Superior temporal gyrus (tissue), 1 donor: ENCODE data around the gene ZNF557.
"Not testable (repeated sequence)": the region's sequence is repeated elsewhere in the genome, so short reads cannot be mapped to it uniquely, and the experiment has no call there.

Experiments
- DNase-seq: peaks from one replicate; pipeline ENCODE4 v3.0.0-alpha.2; 2016; ENCODE audit errors: extremely low spot score

Gene ZNF557

GRCh38 chr19:7069042-7069903, at the start of gene ZNF557:
Gene ZNF557, plus strand, starts transcription at chr19:7069703. Its CDS starts 5,372 bp downstream, at chr19:7075075.
- DNase-seq: peak; percentile 94

GRCh38 chr19:7021331-7021730, 48.2 kb upstream of the ZNF557 start, which contains the start of gene MBD3L2B:
Gene MBD3L2B, minus strand, starts transcription at chr19:7021431. Its CDS starts 34 bp downstream, at chr19:7021397.
- not testable (repeated sequence) for DNase-seq

- DNase-seq: not testable (repeated sequence)
Measured at GRCh38 chr19:7028790-7029189, 40.7 kb upstream of the ZNF557 start.

- not testable (repeated sequence) for DNase-seq
Measured at GRCh38 chr19:7030278-7030677, 39.2 kb upstream of the ZNF557 start, which contains the start of gene MBD3L5. Gene MBD3L5, plus strand, starts transcription at chr19:7030578. Its CDS starts 34 bp downstream, at chr19:7030612.

- DNase-seq: not testable (repeated sequence)
Measured at GRCh38 chr19:7040079-7040478, 29.4 kb upstream of the ZNF557 start, which contains the start of gene MBD3L4. Gene MBD3L4, minus strand, starts transcription at chr19:7040179. Its CDS starts 35 bp downstream, at chr19:7040144.

- DNase-seq: not testable (repeated sequence)
Measured at GRCh38 chr19:7041563-7041962, 27.9 kb upstream of the ZNF557 start.

- not testable (repeated sequence) for DNase-seq
Measured at GRCh38 chr19:7049021-7049420, 20.5 kb upstream of the ZNF557 start, which contains the start of gene MBD3L2. Gene MBD3L2, plus strand, starts transcription at chr19:7049321. Its CDS starts 53 bp downstream, at chr19:7049374.

GRCh38 chr19:7051421-7051820, 18.1 kb upstream of the ZNF557 start:
- DNase-seq: not testable (repeated sequence)

- DNase-seq: not testable (repeated sequence)
Measured at GRCh38 chr19:7052896-7053295, 16.6 kb upstream of the ZNF557 start.

- not testable (repeated sequence) for DNase-seq
Measured at GRCh38 chr19:7054635-7055368, 14.7 kb upstream of the ZNF557 start.

GRCh38 chr19:7055679-7056078, 13.8 kb upstream of the ZNF557 start:
- not testable (repeated sequence) for DNase-seq

GRCh38 chr19:7056371-7056770, 13.1 kb upstream of the ZNF557 start:
- DNase-seq: not testable (repeated sequence)

- DNase-seq: not testable (repeated sequence)
Measured at GRCh38 chr19:7058576-7058975, 10.9 kb upstream of the ZNF557 start, which contains the start of gene MBD3L3. Gene MBD3L3, minus strand, starts transcription at chr19:7058676. Its CDS starts 71 bp downstream, at chr19:7058605.

GRCh38 chr19:7059977-7060376, 9.5 kb upstream of the ZNF557 start:
- not testable (repeated sequence) for DNase-seq

- no peak for DNase-seq
Measured at GRCh38 chr19:7063339-7063738, 6.2 kb upstream of the ZNF557 start.

GRCh38 chr19:7063764-7064418, 5.6 kb upstream of the ZNF557 start:
- no peak for DNase-seq

- not testable (repeated sequence) for DNase-seq
Measured at GRCh38 chr19:7067122-7067521, 2.4 kb upstream of the ZNF557 start.

GRCh38 chr19:7067716-7068115, 1.8 kb upstream of the ZNF557 start:
- DNase-seq: no peak

GRCh38 chr19:7068599-7068998, 904 bp upstream of the ZNF557 start:
- no peak for DNase-seq

- DNase-seq: no peak
Measured at GRCh38 chr19:7069904-7070226, 362 bp downstream of the ZNF557 start.

- no peak for DNase-seq
Measured at GRCh38 chr19:7072541-7072940, 3.0 kb downstream of the ZNF557 start.
